Endothelial cell of umbilical vein (primary cell): ENCODE measurements around the gene STK24. TPM values are rescaled to one million over a fixed set of nuclear protein-coding genes. Genes with fewer than 3 reads are reported as not detected.

ENCODE experiments used
- BruUV-seq: library from RNA; stranded (reverse); fragments of 400-500 nt; replicated peaks from 2 replicates; lab custom pipeline; 2021; lab: Mats Ljungman, UMichigan
- CTCF ChIA-PET: fragments of 300-600, 350-600 bp; sonication (Branson Sonifier 250); formaldehyde crosslinking; loops from one replicate; lab custom pipeline; 2021; ENCODE audit warnings: antibody characterized with exemption, inconsistent platforms; lab: Charles Lee
- POLR2A ChIA-PET: fragments of 300-600, 350-600 bp; sonication (Branson Sonifier 250); formaldehyde crosslinking; loops from one replicate; lab custom pipeline; 2021; ENCODE audit warnings: antibody characterized with exemption, inconsistent platforms; lab: Charles Lee
- DNase-seq: peaks from one replicate; pipeline ENCODE4 v3.0.0-alpha.2; 2011; ENCODE audit warnings: low read depth, low spot score
- FAIRE-seq: peaks from 2 replicates; lab custom pipeline; 2011; peaks lifted over from hg19 to GRCh38; lab: Jason Lieb, UNC
- H2AFZ ChIP-seq: 2 replicates; pipeline ENCODE4 v1.6.0; 2012; ENCODE audit warnings: low read depth, low read length, control low read depth, inconsistent platforms
- H3K27ac ChIP-seq: 2 replicates; pipeline ENCODE4 v1.5.1; 2011; ENCODE audit warnings: low read depth, mild to moderate bottlenecking, control low read depth, low read length, moderate library complexity; ENCODE audit not compliant: insufficient read depth
- H3K27me3 ChIP-seq, 2 experiments: 2 replicates each; pipeline versions ENCODE4 v1.6.0 to v1.6.1; 2011; ENCODE audit warnings: low read length in 2 of 2, mixed read lengths in 1 of 2; ENCODE audit not compliant: control insufficient read depth in 2 of 2, insufficient read depth in 2 of 2
- H3K36me3 ChIP-seq, 2 experiments: 2 replicates in 1 of 2; 3 replicates in 1 of 2; pipeline ENCODE4 v1.5.1; 2011; ENCODE audit warnings: low read length in 2 of 2, mild to moderate bottlenecking in 1 of 2, moderate library complexity in 1 of 2; ENCODE audit not compliant: control insufficient read depth in 2 of 2, insufficient read depth in 2 of 2; ENCODE audit errors: extremely low read depth in 1 of 2
- H3K4me1 ChIP-seq: 3 replicates; pipeline ENCODE4 v1.5.1; 2011; ENCODE audit warnings: mild to moderate bottlenecking, low read length; ENCODE audit not compliant: control insufficient read depth, insufficient read depth; ENCODE audit errors: extremely low read depth
- H3K4me2 ChIP-seq: 2 replicates; pipeline ENCODE4 v1.6.1; 2011; ENCODE audit warnings: low read length, control low read depth, mixed read lengths; ENCODE audit not compliant: insufficient read depth
- H3K4me3 ChIP-seq, 3 experiments: fragments of 200-600 bp in 1 of 3; sonication (generic), shearing (Covaris generic) in 1 of 3; replicated peaks in 1 of 3; 2 replicates each; pipeline ENCODE4 v1.5.1; 2011 to 2016; ENCODE audit warnings: control low read depth in 3 of 3, low read length in 3 of 3, mild to moderate bottlenecking in 2 of 3, inconsistent platforms in 1 of 3, low read depth in 1 of 3, moderate library complexity in 1 of 3; ENCODE audit not compliant: insufficient read depth in 1 of 3
- H3K79me2 ChIP-seq: 2 replicates; pipeline ENCODE4 v1.6.0; 2012; ENCODE audit warnings: low read length, inconsistent platforms; ENCODE audit not compliant: control insufficient read depth, insufficient read depth
- H3K9ac ChIP-seq: replicated peaks from 2 replicates; pipeline ENCODE3; 2011; ENCODE audit warnings: low read length, control low read depth; ENCODE audit not compliant: insufficient read depth; ENCODE audit errors: extremely low read depth
- H3K9me1 ChIP-seq: replicated peaks from 3 replicates; pipeline ENCODE4 v1.6.0; 2011; ENCODE audit warnings: mild to moderate bottlenecking, low read length; ENCODE audit not compliant: control insufficient read depth, insufficient read depth; ENCODE audit errors: extremely low read depth
- H3K9me3 ChIP-seq: replicated peaks from 2 replicates; pipeline ENCODE4 v1.5.1; 2012; ENCODE audit warnings: low read length, inconsistent platforms; ENCODE audit not compliant: control insufficient read depth, insufficient read depth
- H4K20me1 ChIP-seq: replicated peaks from 2 replicates; pipeline ENCODE3; 2011; ENCODE audit warnings: mild to moderate bottlenecking, low read length; ENCODE audit not compliant: control insufficient read depth, insufficient read depth; ENCODE audit errors: extremely low read depth
- CTCF ChIP-seq, 2 donors: IDR thresholded peaks; 1 replicate in 1 of 2; 2 replicates in 1 of 2; pipeline ENCODE4 v1.5.1; 2011; ENCODE audit warnings: low read length in 2 of 2, mild to moderate bottlenecking in 2 of 2, moderate library complexity in 2 of 2, control low read depth in 1 of 2, inconsistent platforms in 1 of 2, low read depth in 1 of 2; ENCODE audit not compliant: insufficient read depth in 1 of 2; ENCODE audit errors: extremely low read depth in 1 of 2
- EZH2 ChIP-seq: IDR thresholded peaks from 2 replicates; pipeline ENCODE4 v1.6.1; 2012; ENCODE audit warnings: borderline replicate concordance, low read depth, mild to moderate bottlenecking, moderate library complexity, low read length, inconsistent platforms; ENCODE audit not compliant: severe bottlenecking
- FOS ChIP-seq: IDR thresholded peaks from 2 replicates; pipeline ENCODE4 v1.6.1; 2011; ENCODE audit warnings: mild to moderate bottlenecking, low read length, moderate library complexity, borderline replicate concordance; ENCODE audit not compliant: insufficient read depth
- GATA2 ChIP-seq: IDR thresholded peaks from 2 replicates; pipeline ENCODE4 v1.7.0; 2011; ENCODE audit warnings: low read depth, mild to moderate bottlenecking, moderate library complexity, mixed read lengths, low read length; ENCODE audit not compliant: insufficient read length, insufficient read depth
- JUN ChIP-seq: IDR thresholded peaks from 2 replicates; pipeline ENCODE4 v1.6.1; 2011; ENCODE audit warnings: borderline replicate concordance, low read depth; ENCODE audit not compliant: insufficient read length, insufficient read depth
- MAX ChIP-seq: IDR thresholded peaks from 2 replicates; pipeline ENCODE4 v1.6.1; 2011; ENCODE audit not compliant: insufficient read depth, insufficient read length
- MYC ChIP-seq: IDR thresholded peaks from one replicate; pipeline ENCODE4 v1.6.1; 2011; ENCODE audit warnings: mild to moderate bottlenecking, low read depth, low read length
- POLR2A ChIP-seq: IDR thresholded peaks from 2 replicates; pipeline ENCODE4 v1.6.1; 2012; ENCODE audit warnings: low read depth, mild to moderate bottlenecking, control low read depth, low read length
- POLR2AphosphoS5 ChIP-seq: IDR thresholded peaks from 2 replicates; pipeline ENCODE4 v1.6.1; 2012; ENCODE audit warnings: low read depth, mild to moderate bottlenecking, control low read depth, low read length, moderate library complexity; ENCODE audit not compliant: insufficient read depth
- dilution Hi-C: fragments of 300-500 bp; cut with MboI; formaldehyde crosslinking; loops from one replicate; pipeline ENCODE4 v1.15.0; 2019; ENCODE audit warnings: low sequenced_read_pairs; ENCODE audit not compliant: extremely low pct_ligation_motif_present
- intact Hi-C: fragments of 100-400 bp; cut with micrococcal nuclease; formaldehyde crosslinking; loops from one replicate; pipeline ENCODE4 v1.10.0; 2022
- polyA plus RNA-seq, 4 experiments: library from polyadenylated mRNA; depleted of rRNA in 3 of 4; stranded (reverse) in 3 of 4; unstranded in 1 of 4; fragments of >200 nt; gene quantifications; 2 replicates each; pipeline versions ENCODE4 v1.2.1 to v1.2.3, GENCODE V29; 2011 to 2012; ENCODE audit warnings: missing spikeins in 1 of 4
- total RNA-seq: library from RNA; stranded (reverse); gene quantifications from 2 replicates; pipeline ENCODE4 v1.2.3, GENCODE V29; 2021

The STK24 gene
- total and polyA plus RNA-seq, 2 donors (not counting 3 experiments of a cell fraction or from before 2014, with no cell fraction given), result 43.3 to 100 TPM

GRCh38 chr13:98479496-98480003 lies 97.4 kb downstream of the STK24 start:
- intact Hi-C loops, result no loop called here
- FAIRE-seq, result no peak
- Histone ChIP-seq H4K20me1 (no peaks in the 10 kb centered on the region), H3K27me3 (no peaks in the 10 kb centered on the region), H3K9me3 (no peaks in the 10 kb centered on the region), H3K36me3 (peaks cover 0 to 4% of the 10 kb centered on the region in 2 experiments), H3K4me2 (no peak overlapping the region), H3K4me3 (no peak overlapping the region), H3K27ac (no peak overlapping the region), H3K9me1 (no peaks in the 10 kb centered on the region), H3K9ac (no peak overlapping the region), H3K79me2 (peaks cover 73% of the 10 kb centered on the region), H2AFZ (no peak overlapping the region), H3K4me1 (peaks cover 58% of the 10 kb centered on the region)
- TF ChIP-seq POLR2A, result no peak
- TF ChIP-seq MYC, result no peak
- no peak for TF ChIP-seq GATA2
- TF ChIP-seq POLR2AphosphoS5, result no peak
- no peak for TF ChIP-seq MAX
- no peak for TF ChIP-seq EZH2
- TF ChIP-seq FOS, result no peak
- TF ChIP-seq CTCF (IDR thresholded peaks at IDR 0.05; ENCODE audit: extremely low read depth in 1 of 2, insufficient read depth in 1 of 2, low read depth in 1 of 2, low read length in 2 of 2), result no peak
- TF ChIP-seq JUN, result no peak
- DNase-seq, result no peak
- ChIA-PET CTCF (interaction anchor here (1.4 to 1.5 kb wide), 3 partner anchors 16 to 118 kb away, joined by 3 to 5 read pairs (median 4); no protein-coding TSS in a partner anchor), POLR2A (no interaction called here)
- no TSS peak for BruUV-seq
- dilution Hi-C loops, result no loop called here
